Measurements from ENCODE around the gene NFIA.

The NFIA gene

GRCh38 chr1:61441723-61442262 lies 359.4 kb downstream of the NFIA start:
- no peak for DNase-seq
- Mint-ChIP-seq H3K27me3 (no peaks in the 10 kb centered on the region), H3K4me1 (ENCODE audit: low read depth) (no peaks in the 10 kb centered on the region), H3K36me3 (ENCODE audit: low read depth) (no peaks in the 10 kb centered on the region), H3K27ac (no peak overlapping the region), H3K4me3 (no peak overlapping the region), H3K9me3 (no peaks in the 10 kb centered on the region)

- Mint-ChIP-seq H3K9me3 (no peaks in the 10 kb centered on the region), H3K4me3 (no peak overlapping the region), H3K27me3 (no peaks in the 10 kb centered on the region), H3K4me1 (ENCODE audit: low read depth) (no peaks in the 10 kb centered on the region), H3K36me3 (ENCODE audit: low read depth) (no peaks in the 10 kb centered on the region), H3K27ac (no peak overlapping the region)
- no peak for DNase-seq
Observed at GRCh38 chr1:61442544-61442943, 360.2 kb downstream of the NFIA start.

DNA sequence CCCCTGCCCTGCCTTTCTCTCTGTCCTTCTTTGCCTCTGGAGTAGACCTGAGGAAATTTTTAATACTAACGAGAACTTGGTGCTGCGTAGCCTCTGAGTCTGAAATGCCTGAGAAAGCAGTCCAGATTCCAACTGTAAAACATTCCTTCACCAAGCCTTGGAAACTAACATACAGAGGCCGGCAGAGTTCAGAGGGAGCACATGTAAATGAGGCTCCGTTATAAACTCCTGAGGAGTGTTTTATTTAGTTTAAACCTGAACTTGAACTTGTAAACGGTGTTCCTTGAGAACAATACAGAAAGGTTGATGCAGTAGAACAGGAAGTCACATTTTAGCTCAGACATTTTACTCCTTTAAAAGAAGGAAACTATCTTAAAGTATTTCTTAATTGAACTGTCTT lies 361.9 kb downstream of the NFIA start:
- Mint-ChIP-seq H3K9me3 (no peaks in the 10 kb centered on the region), H3K4me1 (ENCODE audit: low read depth) (no peaks in the 10 kb centered on the region), H3K36me3 (ENCODE audit: low read depth) (no peaks in the 10 kb centered on the region), H3K27ac (no peak overlapping the region), H3K4me3 (no peak overlapping the region), H3K27me3 (no peaks in the 10 kb centered on the region)
- DNase-seq: no peak

GRCh38 chr1:61445269-61445825 lies 363.0 kb downstream of the NFIA start:
- DNase-seq: no peak
- H3K36me3 Mint-ChIP-seq (ENCODE audit: low read depth): no peaks in the 10 kb centered on the region
- H3K27me3 Mint-ChIP-seq: no peaks in the 10 kb centered on the region
- no peaks in the 10 kb centered on the region for H3K9me3 Mint-ChIP-seq
- H3K4me1 Mint-ChIP-seq (ENCODE audit: low read depth): no peaks in the 10 kb centered on the region
- H3K27ac Mint-ChIP-seq: no peak overlapping the region
- no peak overlapping the region for H3K4me3 Mint-ChIP-seq

GRCh38 chr1:61446531-61446991 lies 364.2 kb downstream of the NFIA start:
- no peaks in the 10 kb centered on the region for H3K27me3 Mint-ChIP-seq
- H3K27ac Mint-ChIP-seq: no peak overlapping the region
- H3K4me1 Mint-ChIP-seq (ENCODE audit: low read depth): no peaks in the 10 kb centered on the region
- H3K4me3 Mint-ChIP-seq: no peak overlapping the region
- no peaks in the 10 kb centered on the region for H3K9me3 Mint-ChIP-seq
- DNase-seq: no peak
- H3K36me3 Mint-ChIP-seq (ENCODE audit: low read depth): no peaks in the 10 kb centered on the region

DNA sequence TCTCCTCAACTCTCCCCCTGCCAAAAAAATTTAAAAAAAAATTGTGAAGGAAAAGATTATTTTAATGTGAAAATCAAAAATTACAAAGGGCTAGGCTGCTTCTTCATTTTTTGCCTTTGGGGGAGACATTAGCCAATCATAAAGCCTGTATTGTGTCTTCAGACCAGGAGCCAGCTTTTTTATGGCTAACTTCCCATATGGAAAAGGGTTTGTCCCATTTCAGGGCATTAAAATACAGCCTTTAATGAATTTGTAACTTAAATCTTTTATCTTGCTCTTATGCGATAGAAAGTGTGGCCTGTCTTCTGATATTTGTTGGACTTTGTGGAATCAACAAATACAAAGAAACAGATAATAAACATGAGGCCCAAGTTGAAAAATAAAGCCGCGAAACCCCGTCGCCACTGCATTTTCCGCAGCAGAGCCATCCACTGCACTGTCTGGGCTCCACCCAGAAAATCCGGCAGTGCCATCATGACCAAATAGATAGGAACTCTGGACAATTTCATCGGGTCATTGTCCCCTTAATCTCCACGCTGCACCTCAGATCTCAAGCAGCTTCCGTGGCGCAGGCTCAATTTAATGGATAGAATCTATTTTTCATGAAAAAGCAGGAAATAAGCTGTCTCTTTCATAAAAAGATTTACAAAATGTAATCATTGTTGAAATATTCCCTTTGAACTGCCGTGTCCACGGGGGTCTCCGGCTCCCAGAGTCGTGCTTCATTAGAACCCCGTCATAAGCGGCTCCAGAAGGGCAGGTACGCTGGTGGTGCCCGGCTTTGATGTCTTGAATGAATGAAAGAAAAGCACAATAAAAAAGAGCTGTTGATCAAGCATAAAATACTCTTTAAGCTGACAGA lies 365.0 kb downstream of the NFIA start:
- H3K27me3 Mint-ChIP-seq: no peaks in the 10 kb centered on the region
- peaks cover 3% of the 10 kb centered on the region for H3K4me1 Mint-ChIP-seq (ENCODE audit: low read depth)
- no peaks in the 10 kb centered on the region for H3K9me3 Mint-ChIP-seq
- DNase-seq: no peak
- H3K27ac Mint-ChIP-seq: no peak overlapping the region
- H3K36me3 Mint-ChIP-seq (ENCODE audit: low read depth): no peaks in the 10 kb centered on the region
- no peak overlapping the region for H3K4me3 Mint-ChIP-seq

GRCh38 chr1:61447968-61448430 lies 365.6 kb downstream of the NFIA start:
- H3K27me3 Mint-ChIP-seq: no peaks in the 10 kb centered on the region
- H3K36me3 Mint-ChIP-seq (ENCODE audit: low read depth): no peaks in the 10 kb centered on the region
- no peaks in the 10 kb centered on the region for H3K9me3 Mint-ChIP-seq
- no peak overlapping the region for H3K27ac Mint-ChIP-seq
- H3K4me1 Mint-ChIP-seq (ENCODE audit: low read depth): peaks cover 9% of the 10 kb centered on the region
- H3K4me3 Mint-ChIP-seq: no peak overlapping the region
- DNase-seq: no peak

DNA sequence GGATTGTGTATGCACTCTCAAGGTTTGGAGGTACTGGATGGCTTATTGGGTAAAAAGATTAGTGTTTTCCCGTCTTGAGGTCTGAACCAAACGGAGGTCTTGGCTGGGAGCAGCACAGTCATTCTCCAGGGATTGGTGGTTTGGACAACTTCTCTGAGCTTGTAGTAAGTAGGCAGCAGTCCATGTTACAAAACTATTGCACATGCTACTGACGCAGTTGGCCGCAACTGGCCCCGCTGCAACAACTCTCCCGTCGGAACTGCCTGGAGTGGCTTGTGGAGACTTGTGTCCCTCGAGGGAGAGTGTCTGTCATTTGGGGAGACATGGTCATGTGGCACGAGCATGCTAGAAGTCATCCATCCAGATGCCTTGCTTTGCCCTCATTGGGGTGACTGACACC lies 366.6 kb downstream of the NFIA start:
- Mint-ChIP-seq H3K27ac (no peak overlapping the region), H3K9me3 (no peaks in the 10 kb centered on the region), H3K36me3 (ENCODE audit: low read depth) (no peaks in the 10 kb centered on the region), H3K4me3 (no peak overlapping the region), H3K27me3 (no peaks in the 10 kb centered on the region), H3K4me1 (ENCODE audit: low read depth) (peaks cover 14% of the 10 kb centered on the region)
- DNase-seq: no peak

DNA sequence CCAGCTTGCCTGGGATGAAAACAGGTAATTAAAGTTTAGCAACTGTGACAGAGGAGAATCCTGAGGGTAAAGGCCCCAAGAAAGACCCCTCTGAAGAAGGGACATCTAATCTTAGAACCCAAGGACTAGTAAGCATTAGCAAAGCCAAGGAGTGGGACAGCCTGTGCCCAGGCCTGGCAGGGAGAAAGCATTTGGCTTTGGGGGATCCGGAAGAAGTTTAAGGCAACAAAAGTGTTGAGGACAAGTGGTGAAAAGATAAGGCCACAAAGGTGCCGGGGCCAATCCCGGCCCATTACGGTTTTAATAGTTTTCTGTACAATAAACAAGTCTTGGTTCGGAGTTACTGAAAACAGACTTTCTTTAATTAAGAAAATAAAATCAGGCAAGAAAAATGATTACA lies 367.0 kb downstream of the NFIA start:
- Mint-ChIP-seq H3K36me3 (ENCODE audit: low read depth) (no peaks in the 10 kb centered on the region), H3K27ac (no peak overlapping the region), H3K4me3 (no peak overlapping the region), H3K9me3 (no peaks in the 10 kb centered on the region), H3K4me1 (ENCODE audit: low read depth) (peaks cover 14% of the 10 kb centered on the region), H3K27me3 (no peaks in the 10 kb centered on the region)
- DNase-seq: no peak

DNA sequence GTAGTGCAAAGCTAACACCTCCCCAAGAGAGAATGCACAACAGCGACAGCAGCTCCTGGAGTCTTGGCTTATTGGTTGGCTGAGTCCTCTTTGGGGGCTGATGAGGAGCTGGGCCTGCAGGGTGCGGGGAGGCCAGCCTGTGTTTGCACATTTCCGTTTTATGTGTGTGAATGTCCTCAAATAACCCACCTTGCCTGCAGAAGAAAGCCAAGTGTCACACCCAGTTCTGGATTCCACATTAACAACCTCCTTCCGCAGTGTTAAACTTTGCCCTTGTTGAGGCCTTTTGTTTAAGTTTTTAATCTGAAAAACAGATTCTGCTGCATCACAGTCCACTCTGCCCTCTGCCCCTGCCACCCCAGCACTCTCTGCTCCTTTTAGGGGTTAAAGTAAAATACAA lies 368.1 kb downstream of the NFIA start:
- H3K36me3 Mint-ChIP-seq (ENCODE audit: low read depth): no peaks in the 10 kb centered on the region
- no peak overlapping the region for H3K4me3 Mint-ChIP-seq
- no peaks in the 10 kb centered on the region for H3K27me3 Mint-ChIP-seq
- peaks cover 14% of the 10 kb centered on the region for H3K4me1 Mint-ChIP-seq (ENCODE audit: low read depth)
- DNase-seq: no peak
- H3K27ac Mint-ChIP-seq: no peak overlapping the region
- H3K9me3 Mint-ChIP-seq: no peaks in the 10 kb centered on the region

- no peaks in the 10 kb centered on the region for H3K27me3 Mint-ChIP-seq
- H3K27ac Mint-ChIP-seq: no peak overlapping the region
- no peaks in the 10 kb centered on the region for H3K36me3 Mint-ChIP-seq (ENCODE audit: low read depth)
- H3K4me1 Mint-ChIP-seq (ENCODE audit: low read depth): peaks cover 14% of the 10 kb centered on the region
- no peaks in the 10 kb centered on the region for H3K9me3 Mint-ChIP-seq
- H3K4me3 Mint-ChIP-seq: no peak overlapping the region
- DNase-seq: no peak
Observed at GRCh38 chr1:61450872-61451571, 368.7 kb downstream of the NFIA start.

DNA sequence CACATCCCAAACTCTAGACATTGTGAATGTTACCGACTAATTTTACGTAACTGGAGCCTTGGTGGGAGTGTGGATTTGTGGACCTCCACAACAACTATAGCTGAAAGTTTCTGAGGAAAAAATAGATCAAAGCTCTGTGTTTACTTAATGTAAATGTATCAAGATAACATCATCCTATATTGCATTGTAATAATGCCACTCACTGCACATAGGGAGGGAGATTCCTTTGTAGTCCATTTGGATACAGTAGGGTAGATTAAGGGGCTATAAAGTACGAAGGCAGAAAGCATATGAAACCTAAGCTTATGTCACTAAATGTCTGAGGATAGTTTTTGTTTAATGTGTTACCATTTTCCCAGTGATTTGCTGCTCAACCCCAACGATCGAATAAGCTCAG lies 369.2 kb downstream of the NFIA start:
- Mint-ChIP-seq H3K36me3 (ENCODE audit: low read depth) (no peaks in the 10 kb centered on the region), H3K4me1 (ENCODE audit: low read depth) (peaks cover 14% of the 10 kb centered on the region), H3K27me3 (no peaks in the 10 kb centered on the region), H3K9me3 (no peaks in the 10 kb centered on the region), H3K4me3 (no peak overlapping the region), H3K27ac (no peak overlapping the region)
- no peak for DNase-seq

DNA sequence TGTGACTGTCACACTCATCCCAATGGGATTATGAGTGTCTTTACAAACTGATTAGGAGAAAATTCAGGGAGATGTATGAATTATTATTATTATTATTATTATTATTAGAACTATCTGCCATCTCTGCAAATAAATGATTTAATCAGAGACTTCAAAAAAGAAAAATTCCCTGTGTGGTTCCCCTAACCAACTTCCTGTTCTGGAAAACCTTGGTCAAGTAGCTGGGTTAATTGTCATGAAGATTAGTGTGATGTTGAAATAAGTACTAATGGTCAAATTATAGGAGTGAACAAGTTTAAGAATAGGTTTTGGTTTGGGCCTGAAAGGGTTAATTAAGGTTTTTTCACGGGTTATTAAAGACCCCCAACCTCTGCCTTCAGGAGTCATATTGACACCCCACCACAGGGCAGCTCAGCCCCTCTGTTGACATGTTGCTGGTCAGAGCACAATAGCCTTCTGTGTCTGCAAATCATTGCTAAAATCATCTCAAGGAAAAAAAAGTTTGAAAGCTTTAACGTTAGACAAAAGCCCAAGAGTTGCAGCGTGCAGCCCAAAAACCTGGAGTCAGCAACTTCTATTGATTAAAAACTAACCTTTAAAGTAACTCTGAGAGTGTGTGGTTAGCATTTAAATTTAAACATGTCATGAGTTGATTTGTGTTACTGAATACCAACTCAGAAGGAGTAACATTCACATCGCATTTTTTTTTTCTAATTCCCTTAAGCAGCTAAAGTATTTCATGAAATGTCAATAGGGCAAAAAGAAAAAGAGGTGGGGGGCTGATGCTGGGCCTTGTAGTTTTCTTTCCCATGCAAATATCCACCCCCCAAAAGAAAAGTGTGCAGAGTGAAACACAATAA lies 370.0 kb downstream of the NFIA start:
- no peaks in the 10 kb centered on the region for H3K27me3 Mint-ChIP-seq
- no peaks in the 10 kb centered on the region for H3K36me3 Mint-ChIP-seq (ENCODE audit: low read depth)
- DNase-seq: no peak
- no peak overlapping the region for H3K4me3 Mint-ChIP-seq
- H3K27ac Mint-ChIP-seq: no peak overlapping the region
- H3K9me3 Mint-ChIP-seq: no peaks in the 10 kb centered on the region
- peaks cover 14% of the 10 kb centered on the region for H3K4me1 Mint-ChIP-seq (ENCODE audit: low read depth)
